Transverse colon (tissue), 3 donors: ENCODE results near the gene MRPL47.

Source experiments
- CTCF ChIP-seq, 5 experiments: fragments of 200-600 bp in 3 of 5; fragments of 450-650 bp in 2 of 5; sonication (generic) in 3 of 5; IDR thresholded peaks; 1 replicate in 2 of 5; 2 replicates in 3 of 5; pipeline ENCODE4 v1.5.1; 2016 to 2017; ENCODE audit warnings: antibody characterized with exemption in 5 of 5, inconsistent platforms in 3 of 5, mild to moderate bottlenecking in 2 of 5, moderate library complexity in 1 of 5
- POLR2A ChIP-seq: fragments of 450-650 bp; IDR thresholded peaks from one replicate; pipeline ENCODE4 v1.6.1; 2016; ENCODE audit warnings: antibody characterized with exemption, mild to moderate bottlenecking, moderate library complexity

GRCh38 chr3:179544981-179545645 lies 59.3 kb downstream of the MRPL47 start:
- no peak for TF ChIP-seq POLR2A
- TF ChIP-seq CTCF (IDR thresholded peaks at IDR 0.05) = no peak
